Right ventricle myocardium superior (tissue), 1 donor: ENCODE data around the gene ATRNL1. TPM values are rescaled to one million over a fixed set of nuclear protein-coding genes. Genes with fewer than 3 reads are reported as not detected.
A peak's percentile ranks its signal among the peaks of the same experiment; 100 is the strongest.

Experiments used
- ATAC-seq: fragments of 200-7000 bp; cut with Tn5 transposase; one replicate; pipeline ENCODE4 v1.9.1; 2020; ENCODE audit warnings: mild to moderate bottlenecking; ENCODE audit not compliant: poor library complexity
- DNase-seq: peaks from one replicate; pipeline ENCODE4 v3.0.0-alpha.2; 2020
- intact Hi-C: fragments of 100-400 bp; cut with DNase I; formaldehyde crosslinking; loops from one replicate; pipeline ENCODE4 v1.11.2; 2022
- long read RNA-seq: library from polyadenylated mRNA; unstranded; transcript quantifications from one replicate; pipeline ENCODE4 v2.0.0, GENCODE V29; 2021
- total RNA-seq: library from RNA; stranded (reverse); fragmentation: NEBNext Ultra II Directional; extraction: Animal tissue kit (Norgen Biotek cat#: 25700); gene quantifications from one replicate; pipeline ENCODE4 v1.2.1, GENCODE V29; 2021
- donor health status: DM: no; HTN: yes; CAD: no; lungs with severe emphysema.

Gene ATRNL1
- 0.38 TPM for total RNA-seq
- long read RNA-seq = 0 reads

- intact Hi-C loops = no loop called here
- ATAC-seq (peak; percentile 93), DNase-seq (peak; percentile 45)
These were observed at the start of gene ATRNL1 for GRCh38 chr10:115093286-115093775. ATRNL1 (plus strand) TSS chr10:115093365; CDS start chr10:115093751, 386 bp downstream.

- intact Hi-C loops = no loop called here
- DNase-seq = no peak
- ATAC-seq = no peak
These were observed 49.4 kb upstream of the ATRNL1 start for GRCh38 chr10:115043719-115044118.

GRCh38 chr10:115044891-115045290 lies 48.3 kb upstream of the ATRNL1 start:
- ATAC-seq (no peak), DNase-seq (no peak)
- intact Hi-C loops = no loop called here

- ATAC-seq = no peak
These were observed 47.7 kb upstream of the ATRNL1 start for GRCh38 chr10:115045499-115045898.

GRCh38 chr10:115046686-115047236 lies 46.4 kb upstream of the ATRNL1 start:
- no peak for DNase-seq
- no peak for ATAC-seq
- intact Hi-C loops = no loop called here

More at GRCh38 chr10:115045499-115045898, 47.7 kb upstream of the ATRNL1 start:
- intact Hi-C loops = no loop called here
- no peak for DNase-seq

- ATAC-seq (no peak), DNase-seq (no peak)
- intact Hi-C loops = no loop called here
These were observed 45.5 kb upstream of the ATRNL1 start for GRCh38 chr10:115047705-115048104.

- intact Hi-C loops = no loop called here
- ATAC-seq = no peak
- DNase-seq = no peak
These were observed 43.8 kb upstream of the ATRNL1 start for GRCh38 chr10:115049318-115049717.

GRCh38 chr10:115049960-115050359 lies 43.2 kb upstream of the ATRNL1 start:
- ATAC-seq (no peak), DNase-seq (no peak)
- intact Hi-C loops = no loop called here

GRCh38 chr10:115050375-115051010 lies 42.7 kb upstream of the ATRNL1 start:
- no peak for ATAC-seq
- no peak for DNase-seq
- intact Hi-C loops = no loop called here

- DNase-seq (no peak), ATAC-seq (no peak)
- intact Hi-C loops = no loop called here
These were observed 41.9 kb upstream of the ATRNL1 start for GRCh38 chr10:115051216-115051615.

GRCh38 chr10:115052226-115052625 lies 40.9 kb upstream of the ATRNL1 start:
- DNase-seq (no peak), ATAC-seq (no peak)
- intact Hi-C loops = no loop called here

- ATAC-seq (no peak), DNase-seq (no peak)
- intact Hi-C loops = no loop called here
These were observed 40.4 kb upstream of the ATRNL1 start for GRCh38 chr10:115052728-115053127.

GRCh38 chr10:115056186-115056585 lies 37.0 kb upstream of the ATRNL1 start:
- intact Hi-C loops = no loop called here
- no peak for ATAC-seq

GRCh38 chr10:115059301-115059898 lies 33.8 kb upstream of the ATRNL1 start:
- DNase-seq (no peak), ATAC-seq (no peak)
- intact Hi-C loops = no loop called here

More at GRCh38 chr10:115056186-115056585, 37.0 kb upstream of the ATRNL1 start:
- DNase-seq = no peak

GRCh38 chr10:115063701-115064658 lies 29.2 kb upstream of the ATRNL1 start:
- ATAC-seq (no peak), DNase-seq (no peak)
- intact Hi-C loops = no loop called here

- intact Hi-C loops = no loop called here
These were observed 27.4 kb upstream of the ATRNL1 start for GRCh38 chr10:115065801-115066200.

GRCh38 chr10:115066528-115066927 lies 26.6 kb upstream of the ATRNL1 start:
- ATAC-seq (no peak), DNase-seq (no peak)
- intact Hi-C loops = no loop called here

More at GRCh38 chr10:115065801-115066200, 27.4 kb upstream of the ATRNL1 start:
- no peak for ATAC-seq
- DNase-seq = no peak

GRCh38 chr10:115073796-115074195 lies 19.4 kb upstream of the ATRNL1 start:
- no peak for ATAC-seq

GRCh38 chr10:115082506-115082905 lies 10.7 kb upstream of the ATRNL1 start:
- intact Hi-C loops = no loop called here
- ATAC-seq (no peak), DNase-seq (no peak)

More at GRCh38 chr10:115073796-115074195, 19.4 kb upstream of the ATRNL1 start:
- DNase-seq = no peak
- intact Hi-C loops = no loop called here
